ENCODE data around the gene EGFR. TPM values are rescaled to one million over a fixed set of nuclear protein-coding genes. Genes with fewer than 3 reads are reported as not detected.

The EGFR gene
- total RNA-seq, 1 donor from 2014 or later = 12.8 TPM

DNA sequence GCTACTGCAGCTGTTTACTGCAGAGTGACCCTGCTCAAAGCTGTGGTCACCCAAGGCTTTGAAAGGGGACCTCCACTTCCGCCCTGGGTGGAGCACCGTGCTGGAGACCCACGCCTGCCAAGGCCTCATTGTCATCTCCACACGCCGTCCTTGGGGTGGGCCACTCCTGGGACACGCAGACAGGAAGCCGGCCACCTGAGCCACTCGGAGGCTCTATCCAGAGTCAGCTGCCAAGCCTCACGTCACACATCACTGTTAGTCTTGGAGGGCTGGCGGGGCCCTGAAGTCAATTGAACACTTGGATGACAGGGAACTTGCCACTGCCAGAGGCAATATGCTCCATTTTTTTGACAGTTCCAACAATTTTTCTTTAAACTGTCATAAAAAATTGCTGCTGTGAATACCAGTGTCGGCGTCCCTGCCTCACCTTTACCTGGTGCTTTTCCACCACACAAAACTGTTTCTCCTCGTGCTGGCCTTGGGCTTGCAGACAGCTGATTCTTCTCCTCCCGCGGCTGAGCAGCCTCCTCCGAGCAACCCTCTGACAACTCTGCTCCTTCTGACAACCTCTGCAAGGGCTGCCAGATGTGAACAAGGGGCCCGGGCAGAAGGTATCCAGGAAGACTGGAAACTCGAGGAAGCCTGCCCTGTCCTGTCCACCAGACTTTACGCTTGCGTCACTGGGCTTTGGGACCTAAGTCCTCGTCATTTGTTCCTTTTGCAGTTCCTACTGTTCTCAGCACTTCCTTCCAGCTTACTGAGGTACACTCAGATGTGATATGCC is 81.9 kb downstream of the EGFR start:
- no peaks in the 10 kb centered on the region for H3K36me3 Mint-ChIP-seq (ENCODE audit: unreplicated experiment)
- H3K27me3 Mint-ChIP-seq (ENCODE audit: unreplicated experiment) = peaks cover 2% of the 10 kb centered on the region
- peak; percentile 33 for DNase-seq
- H3K4me1 Mint-ChIP-seq (ENCODE audit: low read depth, unreplicated experiment) = peaks cover 39% of the 10 kb centered on the region
- H3K9me3 Mint-ChIP-seq (ENCODE audit: unreplicated experiment) = peaks cover 7% of the 10 kb centered on the region
- TF ChIP-seq, protein P1, sequence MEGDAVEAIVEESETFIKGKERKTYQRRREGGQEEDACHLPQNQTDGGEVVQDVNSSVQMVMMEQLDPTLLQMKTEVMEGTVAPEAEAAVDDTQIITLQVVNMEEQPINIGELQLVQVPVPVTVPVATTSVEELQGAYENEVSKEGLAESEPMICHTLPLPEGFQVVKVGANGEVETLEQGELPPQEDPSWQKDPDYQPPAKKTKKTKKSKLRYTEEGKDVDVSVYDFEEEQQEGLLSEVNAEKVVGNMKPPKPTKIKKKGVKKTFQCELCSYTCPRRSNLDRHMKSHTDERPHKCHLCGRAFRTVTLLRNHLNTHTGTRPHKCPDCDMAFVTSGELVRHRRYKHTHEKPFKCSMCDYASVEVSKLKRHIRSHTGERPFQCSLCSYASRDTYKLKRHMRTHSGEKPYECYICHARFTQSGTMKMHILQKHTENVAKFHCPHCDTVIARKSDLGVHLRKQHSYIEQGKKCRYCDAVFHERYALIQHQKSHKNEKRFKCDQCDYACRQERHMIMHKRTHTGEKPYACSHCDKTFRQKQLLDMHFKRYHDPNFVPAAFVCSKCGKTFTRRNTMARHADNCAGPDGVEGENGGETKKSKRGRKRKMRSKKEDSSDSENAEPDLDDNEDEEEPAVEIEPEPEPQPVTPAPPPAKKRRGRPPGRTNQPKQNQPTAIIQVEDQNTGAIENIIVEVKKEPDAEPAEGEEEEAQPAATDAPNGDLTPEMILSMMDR (IDR thresholded peaks at IDR 0.05; ENCODE audit: partially characterized antibody, unreplicated experiment) = no peak
- H3K4me3 Mint-ChIP-seq (ENCODE audit: unreplicated experiment) = peak overlapping the region; percentile 39
- peak overlapping the region; percentile 94 for H3K27ac Mint-ChIP-seq (ENCODE audit: unreplicated experiment)

GRCh38 chr7:55101359-55101758 is 82.5 kb downstream of the EGFR start:
- peaks cover 4% of the 10 kb centered on the region for H3K9me3 Mint-ChIP-seq (ENCODE audit: unreplicated experiment)
- H3K27ac Mint-ChIP-seq (ENCODE audit: unreplicated experiment) = peak overlapping the region; percentile 89
- peaks cover 37% of the 10 kb centered on the region for H3K4me1 Mint-ChIP-seq (ENCODE audit: low read depth, unreplicated experiment)
- TF ChIP-seq, protein P1 (IDR thresholded peaks at IDR 0.05; ENCODE audit: partially characterized antibody, unreplicated experiment) = no peak
- H3K4me3 Mint-ChIP-seq (ENCODE audit: unreplicated experiment) = peak overlapping the region; percentile 39
- DNase-seq = no peak
- H3K36me3 Mint-ChIP-seq (ENCODE audit: unreplicated experiment) = no peaks in the 10 kb centered on the region
- H3K27me3 Mint-ChIP-seq (ENCODE audit: unreplicated experiment) = peaks cover 2% of the 10 kb centered on the region

- H3K36me3 Mint-ChIP-seq (ENCODE audit: unreplicated experiment) = no peaks in the 10 kb centered on the region
- no peak overlapping the region for H3K27ac Mint-ChIP-seq (ENCODE audit: unreplicated experiment)
These were observed 85.3 kb downstream of the EGFR start for GRCh38 chr7:55104123-55104522.

GRCh38 chr7:55104712-55105433 is 86.1 kb downstream of the EGFR start:
- Mint-ChIP-seq H3K27me3 (ENCODE audit: unreplicated experiment) (peaks cover 2% of the 10 kb centered on the region), H3K27ac (ENCODE audit: unreplicated experiment) (no peak overlapping the region), H3K9me3 (ENCODE audit: unreplicated experiment) (peaks cover 2% of the 10 kb centered on the region), H3K4me1 (ENCODE audit: low read depth, unreplicated experiment) (peaks cover 22% of the 10 kb centered on the region), H3K4me3 (ENCODE audit: unreplicated experiment) (no peak overlapping the region), H3K36me3 (ENCODE audit: unreplicated experiment) (no peaks in the 10 kb centered on the region)
- TF ChIP-seq, protein P1 (IDR thresholded peaks at IDR 0.05; ENCODE audit: partially characterized antibody, unreplicated experiment) = no peak
- no peak for DNase-seq

More at GRCh38 chr7:55104123-55104522, 85.3 kb downstream of the EGFR start:
- H3K4me1 Mint-ChIP-seq (ENCODE audit: low read depth, unreplicated experiment) = peaks cover 24% of the 10 kb centered on the region
- H3K9me3 Mint-ChIP-seq (ENCODE audit: unreplicated experiment) = peaks cover 4% of the 10 kb centered on the region
- H3K27me3 Mint-ChIP-seq (ENCODE audit: unreplicated experiment) = no peaks in the 10 kb centered on the region
- TF ChIP-seq, protein P1 (IDR thresholded peaks at IDR 0.05; ENCODE audit: partially characterized antibody, unreplicated experiment) = no peak
- no peak overlapping the region for H3K4me3 Mint-ChIP-seq (ENCODE audit: unreplicated experiment)
- no peak for DNase-seq

DNA sequence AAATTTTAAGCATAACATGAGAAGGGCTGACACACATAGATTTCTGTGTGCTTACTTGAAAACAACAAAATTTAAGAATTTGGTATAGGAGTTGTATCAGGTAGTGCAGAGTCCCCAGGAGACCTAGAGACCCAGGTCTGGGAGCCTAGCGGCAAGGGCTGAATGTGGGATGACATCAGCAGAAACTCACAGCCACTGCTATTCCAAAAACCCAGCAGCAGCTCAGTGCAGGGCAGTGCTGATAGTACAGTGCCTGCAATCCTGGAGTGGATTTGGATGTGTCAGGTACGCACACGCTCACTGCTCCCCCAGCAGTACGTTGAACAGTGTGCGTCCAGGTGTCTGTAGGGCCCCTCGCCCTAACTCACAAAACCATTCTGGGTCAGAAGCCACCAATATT is 87.1 kb downstream of the EGFR start:
- no peak for DNase-seq
- TF ChIP-seq, protein P1 (IDR thresholded peaks at IDR 0.05; ENCODE audit: partially characterized antibody, unreplicated experiment) = no peak
- H3K27me3 Mint-ChIP-seq (ENCODE audit: unreplicated experiment) = peaks cover 4% of the 10 kb centered on the region

More for the DNA sequence above, 87.1 kb downstream of the EGFR start:
- no peaks in the 10 kb centered on the region for H3K36me3 Mint-ChIP-seq (ENCODE audit: unreplicated experiment)
- no peak overlapping the region for H3K27ac Mint-ChIP-seq (ENCODE audit: unreplicated experiment)
- peaks cover 22% of the 10 kb centered on the region for H3K4me1 Mint-ChIP-seq (ENCODE audit: low read depth, unreplicated experiment)
- no peaks in the 10 kb centered on the region for H3K9me3 Mint-ChIP-seq (ENCODE audit: unreplicated experiment)
- no peak overlapping the region for H3K4me3 Mint-ChIP-seq (ENCODE audit: unreplicated experiment)
